HG02884 (cell line): ENCODE measurements around the gene FKBP10.
A peak's percentile ranks its signal among the peaks of the same experiment; 100 is the strongest.

Source experiments
- ATAC-seq: cut with Tn5 transposase; IDR thresholded peaks from one replicate; pipeline ENCODE4 v1.9.1; 2021; ENCODE audit warnings: mild to moderate bottlenecking, moderate library complexity; ENCODE audit not compliant: unreplicated experiment

FKBP10 gene

DNA sequence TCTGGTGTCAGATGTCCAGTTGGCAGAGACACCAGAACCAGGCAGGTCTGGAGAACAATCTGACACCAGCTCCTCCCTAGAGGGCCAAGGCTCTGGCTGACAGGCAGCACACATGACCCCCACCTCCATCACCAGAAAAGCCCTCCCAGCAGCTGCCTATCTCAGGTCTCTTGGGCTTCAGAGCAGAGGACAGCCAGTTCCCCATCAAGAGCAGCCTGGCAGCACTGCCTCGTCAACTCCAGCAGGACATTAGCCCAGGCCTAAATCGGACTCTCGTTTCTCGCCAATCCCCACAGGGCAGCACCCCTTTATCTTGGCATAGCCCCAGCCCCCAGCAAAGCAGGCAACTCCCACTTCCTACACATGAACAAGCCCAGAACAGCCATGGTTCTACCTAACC lies 30.7 kb upstream of the FKBP10 start:
- ATAC-seq: no peak

DNA sequence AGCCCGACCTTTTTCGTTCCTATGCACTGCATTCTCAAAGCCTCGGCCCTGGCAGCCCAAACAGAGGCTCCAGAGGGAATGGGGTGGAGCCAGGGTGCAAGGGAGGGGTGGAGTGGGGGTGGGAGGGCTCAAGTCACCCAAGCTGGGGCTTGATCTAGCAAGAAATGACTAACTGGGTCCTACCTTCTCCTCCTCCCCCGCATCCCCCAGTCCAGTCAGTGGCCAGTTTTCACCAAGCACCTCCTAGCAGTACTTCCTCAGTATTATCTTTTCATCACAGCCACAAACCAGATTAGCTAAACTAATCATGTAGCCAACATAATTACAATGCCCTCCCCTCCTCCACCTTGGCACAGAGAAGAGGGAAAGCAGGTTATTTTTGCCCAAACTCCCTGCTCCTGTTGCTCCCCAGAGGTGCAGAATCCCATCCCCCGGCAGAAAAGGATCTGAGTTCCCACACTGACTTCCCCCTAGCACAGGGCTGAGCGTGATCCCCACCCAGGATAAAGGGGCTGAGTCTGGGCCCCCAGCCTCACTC lies 28.5 kb upstream of the FKBP10 start:
- ATAC-seq: no peak

DNA sequence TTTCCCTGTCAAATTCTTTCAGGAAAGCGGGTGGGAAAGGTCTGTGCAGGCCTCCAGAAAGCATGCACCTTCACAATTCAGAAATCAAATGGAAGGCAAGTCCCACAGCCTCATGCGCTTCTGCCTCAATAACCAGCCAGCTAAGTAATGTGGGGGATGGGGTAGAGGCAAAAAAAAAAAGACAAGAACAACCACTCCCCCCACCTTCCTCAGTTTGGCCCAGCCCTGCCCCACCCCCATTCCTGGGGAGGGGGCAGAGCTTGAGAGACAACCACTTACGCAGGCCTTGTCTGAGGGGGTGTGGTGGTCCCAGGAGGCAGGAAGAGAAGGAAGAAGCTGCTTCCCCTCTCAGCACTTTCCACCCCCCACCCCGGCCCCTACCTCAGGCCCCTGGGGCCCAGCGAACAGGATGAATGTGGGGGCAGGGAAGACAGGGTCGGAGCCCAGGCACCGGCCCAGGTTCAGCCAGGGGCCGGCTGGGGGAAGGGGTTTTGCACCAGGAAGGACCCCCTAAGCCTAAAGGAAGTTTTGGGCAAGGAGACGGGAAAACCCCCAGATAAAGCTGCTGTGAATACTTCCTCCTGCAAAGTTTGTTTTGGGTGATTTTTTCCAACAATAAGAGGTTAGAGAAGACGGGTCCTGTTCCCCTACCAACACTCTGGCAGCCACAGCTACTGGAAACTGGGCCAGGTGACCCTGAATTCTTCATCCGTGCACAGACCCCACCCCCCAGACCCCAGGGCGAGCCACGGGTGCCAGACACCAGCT lies 27.5 kb upstream of the FKBP10 start:
- no peak for ATAC-seq

DNA sequence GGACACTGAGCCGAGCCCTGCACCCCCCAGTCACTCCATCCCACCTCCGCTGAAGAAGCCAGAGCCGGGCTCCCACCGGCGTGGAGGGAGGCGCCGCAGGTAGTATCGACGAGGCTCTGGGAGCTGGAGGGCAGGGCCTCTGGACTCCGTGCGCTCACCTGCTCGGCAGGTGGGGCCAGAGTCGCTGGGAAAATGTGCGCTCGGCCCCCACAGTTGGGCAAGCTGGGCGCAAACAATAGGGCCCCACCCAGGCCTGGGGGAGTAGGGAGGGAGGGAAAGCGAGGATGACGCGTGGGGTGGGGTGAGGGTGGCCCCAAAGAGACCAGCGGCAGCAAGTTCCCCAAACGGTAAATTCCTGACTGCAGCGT lies 27.0 kb upstream of the FKBP10 start:
- ATAC-seq: no peak

DNA sequence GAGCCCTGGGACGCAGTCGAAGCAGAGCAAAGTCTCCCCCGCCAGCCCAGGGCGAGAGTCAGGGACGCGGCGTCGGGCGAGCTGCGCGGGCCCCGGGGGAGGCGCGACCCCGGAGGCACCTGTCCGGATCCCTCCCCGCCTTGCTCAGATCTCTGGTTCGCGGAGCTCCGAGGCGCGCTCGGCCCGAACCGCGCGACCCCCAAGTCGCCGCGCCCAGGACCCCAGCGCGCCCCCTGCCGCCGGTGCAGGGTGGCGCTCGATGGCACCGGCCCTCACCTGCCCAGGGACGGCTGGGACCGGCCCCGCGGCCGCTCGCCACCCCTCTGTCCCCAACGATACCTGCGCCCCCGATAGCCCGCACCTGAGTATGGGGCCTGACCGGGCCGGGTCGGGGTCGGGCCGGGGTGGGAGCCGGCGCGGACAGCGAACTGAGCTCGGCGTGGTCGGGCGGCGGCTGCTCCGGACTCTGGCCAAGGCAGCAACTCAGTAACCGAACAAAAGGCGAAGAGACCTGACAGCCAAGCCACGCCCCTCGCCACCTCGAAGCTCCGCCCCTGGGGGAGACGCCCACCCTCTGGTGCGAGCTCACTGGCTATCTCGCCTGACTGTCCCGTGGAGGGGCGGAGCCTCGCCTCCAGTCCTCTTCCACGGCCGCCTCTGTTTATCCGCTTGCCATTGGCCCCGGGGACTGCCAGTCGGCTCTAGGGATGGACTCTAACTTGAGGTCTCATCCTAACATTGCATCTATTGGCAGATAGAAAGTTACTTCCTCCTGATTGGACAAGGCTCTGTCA lies 26.4 kb upstream of the FKBP10 start, which contains the start of gene JUP:
JUP (minus strand) TSS at position 485 of the 794 bp plus-strand sequence. CDS start 14,857 bp downstream, outside the sequence.
- peak; percentile 81 for ATAC-seq

DNA sequence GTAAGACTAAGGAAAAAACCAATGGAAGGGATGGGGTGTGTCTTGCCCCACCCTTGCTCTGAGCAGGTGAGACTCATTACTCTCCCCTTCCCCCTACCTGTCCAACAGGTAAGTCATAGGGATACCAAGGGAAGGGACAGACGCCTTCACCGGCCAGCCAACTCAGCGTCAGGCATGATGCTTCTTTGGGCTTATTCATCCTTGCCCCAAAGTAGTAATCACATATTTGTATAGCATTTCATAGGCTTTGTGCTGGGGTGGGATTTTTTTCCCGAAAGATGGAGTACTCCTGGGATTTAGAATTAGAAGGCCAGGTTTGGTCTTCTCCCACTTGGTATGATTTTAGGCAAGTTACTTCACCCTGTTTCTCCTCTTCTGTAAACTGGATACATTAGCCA lies 25.8 kb upstream of the FKBP10 start:
- ATAC-seq: no peak

DNA sequence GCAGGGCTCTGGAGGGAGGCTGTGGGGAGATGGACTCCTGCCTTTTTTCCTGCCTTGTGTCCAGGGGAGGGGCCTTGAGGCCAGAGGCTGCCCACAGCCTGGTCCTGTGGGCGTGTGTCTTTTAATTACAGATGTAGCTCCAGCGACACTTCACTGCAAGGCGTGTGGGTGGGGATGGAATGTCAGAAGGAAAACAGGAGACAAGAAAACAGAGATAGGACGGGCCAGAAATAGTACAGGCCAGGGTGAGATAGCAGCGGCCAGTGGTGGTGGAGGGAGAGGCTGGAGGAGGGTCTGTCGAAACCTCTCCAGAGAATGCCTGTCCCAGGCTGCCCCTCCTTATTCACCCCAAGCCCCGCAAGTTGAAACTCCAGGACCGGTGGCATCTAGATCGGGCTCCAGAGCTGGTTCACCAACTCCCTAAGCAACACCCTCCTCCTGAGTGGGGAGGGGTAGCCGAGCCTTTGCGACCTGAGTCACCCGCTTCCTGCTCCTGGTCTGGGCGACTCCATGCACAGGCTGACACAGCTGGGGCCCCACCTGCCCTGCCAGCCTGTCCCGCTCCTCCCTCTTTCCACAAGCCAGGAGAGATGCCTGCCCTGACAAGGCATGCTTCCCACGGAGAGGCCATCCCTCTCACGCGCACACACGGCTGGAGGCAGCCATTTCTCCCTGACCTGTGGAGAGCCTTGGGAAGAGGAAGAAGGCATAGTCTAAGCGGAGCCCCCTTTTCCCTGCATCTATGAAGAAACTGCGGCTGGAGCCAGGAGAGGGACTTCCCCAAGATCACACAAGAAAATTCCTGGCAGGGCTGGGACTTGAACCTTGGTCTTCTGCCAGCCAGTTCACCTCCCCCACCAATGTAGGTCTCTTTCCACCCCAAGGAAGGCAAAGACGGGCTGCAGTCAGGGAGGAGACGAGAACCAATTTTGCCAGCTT lies 19.7 kb upstream of the FKBP10 start:
- no peak for ATAC-seq

DNA sequence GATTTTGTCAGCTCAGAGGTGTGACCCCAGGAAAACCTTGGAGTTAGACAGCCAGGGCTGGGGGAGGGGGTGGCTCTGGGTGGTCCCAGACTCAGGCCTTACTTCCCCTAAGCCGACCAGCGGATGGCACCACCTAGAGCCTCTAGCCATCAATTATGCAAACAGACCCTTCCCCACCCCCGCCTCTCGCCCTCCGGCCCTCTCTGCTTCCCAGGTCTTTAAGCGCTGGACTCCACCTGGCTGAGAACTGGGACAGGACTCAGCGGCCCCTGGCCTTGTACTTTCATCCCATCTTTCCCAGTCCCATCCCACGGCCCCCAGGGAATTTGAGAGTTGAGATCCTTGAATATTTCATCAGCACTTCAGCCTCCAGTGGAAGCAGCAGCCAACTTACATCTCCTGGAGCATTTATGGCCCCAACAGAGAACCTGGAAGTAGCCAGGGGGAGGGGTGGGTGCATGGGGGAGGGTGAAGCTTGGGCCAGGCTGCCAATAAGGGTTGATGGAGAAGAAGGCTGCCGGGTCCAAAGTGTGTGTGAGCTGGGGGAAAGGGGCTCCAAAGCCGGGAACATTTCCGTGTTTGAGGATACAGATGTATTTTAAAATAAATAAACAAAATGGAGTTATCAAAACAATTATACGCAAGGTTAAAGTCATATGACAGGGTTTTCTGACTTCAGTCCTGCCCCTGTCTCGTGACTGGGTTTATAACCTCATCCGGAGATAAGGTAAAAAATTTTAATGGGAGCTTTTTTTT lies 18.8 kb upstream of the FKBP10 start:
- ATAC-seq: no peak

DNA sequence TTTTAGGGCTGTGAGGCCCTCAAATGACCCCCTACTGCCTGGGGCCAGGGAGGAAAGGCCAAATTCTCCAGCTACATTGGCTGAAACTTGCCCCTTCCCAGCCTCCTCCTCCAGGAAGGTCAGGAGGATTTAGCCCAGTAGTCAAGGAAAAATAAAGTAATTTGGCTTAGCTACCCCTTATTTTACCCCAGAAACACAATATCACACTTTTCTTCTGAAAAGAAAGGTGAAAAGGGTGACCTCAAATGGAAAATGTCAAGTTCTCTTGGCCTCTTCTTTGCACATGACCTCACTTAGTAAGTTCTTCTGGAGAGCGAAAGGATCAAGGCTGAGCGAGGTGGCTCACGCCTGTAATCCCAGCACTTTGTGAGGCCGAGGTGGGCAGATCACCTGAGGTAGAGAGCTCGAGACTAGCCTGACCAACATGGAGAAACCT lies 18.2 kb upstream of the FKBP10 start:
- no peak for ATAC-seq

DNA sequence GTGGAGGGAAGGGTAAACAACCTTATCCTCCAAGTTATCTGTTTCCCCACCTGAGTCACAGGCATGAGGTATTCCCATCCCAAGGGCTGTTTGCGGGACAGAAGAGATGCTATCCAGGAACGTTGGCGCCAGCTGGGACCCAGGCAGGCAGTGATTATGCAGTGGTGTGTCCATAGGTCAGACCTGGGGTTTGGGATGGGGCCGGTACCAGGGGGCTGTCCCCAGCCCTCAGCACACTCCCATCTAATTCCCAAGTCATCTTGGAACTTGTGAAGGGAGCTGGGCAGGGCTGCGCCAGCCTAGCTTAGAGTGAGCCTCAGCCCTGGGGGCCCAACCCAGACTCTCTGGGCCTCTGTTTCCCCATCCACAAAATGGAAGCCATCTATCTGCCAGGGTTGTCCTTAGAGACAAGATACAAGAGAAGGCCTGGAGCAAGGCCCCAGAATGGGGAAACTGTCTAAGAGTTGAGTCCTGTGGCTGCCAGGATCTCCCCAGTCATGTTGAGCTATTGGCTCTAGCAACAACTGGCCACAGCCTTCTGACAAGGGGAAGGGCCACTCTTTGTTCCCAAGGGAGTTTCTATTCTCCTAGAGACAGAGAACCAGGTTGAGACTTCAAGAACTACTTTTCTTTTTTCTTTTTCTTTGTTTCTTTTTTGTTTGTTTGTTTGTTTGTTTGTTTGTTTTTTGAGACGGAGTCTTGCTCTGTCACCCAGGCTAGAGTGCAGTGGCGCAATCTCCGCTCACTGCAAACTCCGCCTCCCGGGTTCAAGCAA lies 16.5 kb upstream of the FKBP10 start:
- no peak for ATAC-seq

DNA sequence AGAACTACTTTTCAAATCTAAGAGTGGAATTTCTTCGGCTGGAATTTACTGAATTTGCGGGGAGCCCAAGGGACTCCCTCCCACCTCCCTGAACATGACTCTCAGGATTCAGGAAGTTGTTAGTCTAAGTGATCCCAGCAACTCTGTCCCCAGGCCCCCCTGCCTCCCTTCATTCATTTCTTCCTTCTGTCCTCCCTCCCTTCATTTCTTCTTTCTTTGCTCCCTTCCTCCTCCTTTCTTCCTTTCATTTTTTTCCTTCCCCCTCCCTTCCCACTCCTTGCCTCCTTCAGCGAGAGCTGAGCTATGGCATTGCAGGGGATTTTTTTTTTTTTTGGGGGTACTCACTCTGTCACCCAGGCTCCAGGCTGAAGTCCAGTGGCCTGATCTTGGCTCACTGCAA lies 15.4 kb upstream of the FKBP10 start:
- no peak for ATAC-seq

DNA sequence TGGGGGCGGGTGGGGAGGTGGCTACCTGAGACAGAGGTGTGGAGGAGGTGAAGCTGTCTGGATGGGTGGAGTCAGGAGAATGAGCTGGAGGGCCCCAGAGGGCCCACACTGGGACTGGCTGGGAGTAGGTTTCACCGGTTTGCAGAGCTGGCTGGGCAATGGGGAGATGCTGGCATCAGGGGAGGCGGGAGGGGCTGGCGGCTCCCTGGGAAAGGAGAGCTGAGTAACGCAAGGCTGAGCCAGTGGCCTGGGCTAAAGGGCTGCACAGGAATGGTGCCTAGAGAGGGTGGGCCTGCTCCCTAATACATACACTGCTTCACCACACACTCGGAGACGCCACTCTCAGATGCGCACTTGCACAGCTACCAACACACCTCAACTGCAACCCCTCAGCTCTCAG lies 13.4 kb upstream of the FKBP10 start:
- ATAC-seq: no peak

DNA sequence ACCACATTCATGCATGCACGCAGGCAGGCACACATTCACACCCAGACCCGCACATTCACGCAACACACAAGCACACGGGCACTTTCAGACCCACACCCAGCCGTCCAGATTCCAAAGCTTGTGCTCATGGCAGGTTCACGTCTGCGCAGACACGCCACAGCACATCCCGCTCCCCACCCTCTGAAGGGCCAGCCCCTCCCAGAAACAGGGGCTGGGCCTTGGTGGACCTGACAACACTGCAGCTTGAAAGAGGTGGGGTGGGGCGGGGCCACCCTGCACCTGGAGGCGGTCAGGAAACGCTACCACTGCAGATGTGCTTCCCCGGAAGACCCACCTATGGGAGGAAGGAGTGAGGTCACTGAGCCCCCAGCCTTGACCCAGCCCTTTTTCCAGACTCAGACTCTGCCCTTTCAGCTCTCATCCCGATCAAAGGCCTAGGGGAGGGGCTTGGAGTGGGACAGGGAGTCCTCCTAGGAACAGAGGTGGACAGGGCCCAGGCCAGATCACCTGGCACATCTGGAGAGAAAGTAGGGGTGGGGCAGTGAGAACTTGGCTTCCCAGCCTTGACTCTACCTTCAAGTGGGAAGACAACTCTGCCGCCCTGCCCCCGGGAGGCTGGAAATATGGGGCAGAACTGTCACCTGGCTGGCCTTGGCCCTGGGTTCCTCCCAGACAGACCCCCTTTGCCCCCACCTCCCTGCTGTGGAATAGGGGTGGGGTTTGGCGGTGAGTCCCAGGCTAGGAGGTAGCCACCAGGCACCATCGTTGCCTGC lies 12.0 kb upstream of the FKBP10 start:
- ATAC-seq: no peak

DNA sequence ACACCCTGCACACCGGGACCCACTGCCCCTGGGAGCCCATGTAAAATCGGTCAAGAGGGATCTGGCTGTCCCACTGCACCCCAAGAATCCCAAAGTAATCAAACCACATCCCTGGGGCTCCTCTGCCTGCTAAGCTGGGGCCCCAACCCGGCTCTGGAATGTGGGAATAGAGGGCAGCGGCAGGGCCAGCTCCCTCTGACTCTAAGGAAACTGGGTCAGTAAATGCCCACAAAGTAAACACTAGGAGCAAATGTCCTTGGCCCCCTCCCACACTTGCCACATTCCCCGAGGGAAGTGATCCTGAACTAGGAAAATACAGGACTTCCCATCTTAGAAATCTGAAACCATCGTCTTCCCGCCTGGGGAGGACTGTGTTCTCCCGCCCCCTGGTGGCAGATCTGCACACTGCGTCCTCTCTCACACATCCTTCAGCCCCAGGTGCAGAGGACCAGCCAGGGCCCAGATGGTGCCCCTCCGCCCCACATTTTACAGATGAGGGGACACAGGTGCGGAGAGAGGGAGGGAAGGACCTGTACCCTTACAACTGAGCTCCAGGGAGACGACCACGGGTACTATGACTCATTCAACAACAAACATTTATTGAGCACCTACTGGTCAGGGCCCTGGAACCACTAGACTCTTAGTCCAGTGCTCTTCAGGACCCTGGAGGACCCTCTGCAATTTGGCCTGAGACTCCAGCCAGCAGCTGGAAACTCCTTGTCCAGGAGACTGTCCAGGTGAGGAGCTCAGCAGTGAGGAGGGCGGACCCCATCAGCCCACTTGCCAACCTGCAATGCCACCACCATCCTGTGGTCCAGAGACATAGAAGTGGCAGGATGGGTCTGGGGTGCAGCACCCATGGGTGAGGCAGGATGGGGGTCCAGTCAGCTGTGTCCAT lies 11.2 kb upstream of the FKBP10 start:
- no peak for ATAC-seq

DNA sequence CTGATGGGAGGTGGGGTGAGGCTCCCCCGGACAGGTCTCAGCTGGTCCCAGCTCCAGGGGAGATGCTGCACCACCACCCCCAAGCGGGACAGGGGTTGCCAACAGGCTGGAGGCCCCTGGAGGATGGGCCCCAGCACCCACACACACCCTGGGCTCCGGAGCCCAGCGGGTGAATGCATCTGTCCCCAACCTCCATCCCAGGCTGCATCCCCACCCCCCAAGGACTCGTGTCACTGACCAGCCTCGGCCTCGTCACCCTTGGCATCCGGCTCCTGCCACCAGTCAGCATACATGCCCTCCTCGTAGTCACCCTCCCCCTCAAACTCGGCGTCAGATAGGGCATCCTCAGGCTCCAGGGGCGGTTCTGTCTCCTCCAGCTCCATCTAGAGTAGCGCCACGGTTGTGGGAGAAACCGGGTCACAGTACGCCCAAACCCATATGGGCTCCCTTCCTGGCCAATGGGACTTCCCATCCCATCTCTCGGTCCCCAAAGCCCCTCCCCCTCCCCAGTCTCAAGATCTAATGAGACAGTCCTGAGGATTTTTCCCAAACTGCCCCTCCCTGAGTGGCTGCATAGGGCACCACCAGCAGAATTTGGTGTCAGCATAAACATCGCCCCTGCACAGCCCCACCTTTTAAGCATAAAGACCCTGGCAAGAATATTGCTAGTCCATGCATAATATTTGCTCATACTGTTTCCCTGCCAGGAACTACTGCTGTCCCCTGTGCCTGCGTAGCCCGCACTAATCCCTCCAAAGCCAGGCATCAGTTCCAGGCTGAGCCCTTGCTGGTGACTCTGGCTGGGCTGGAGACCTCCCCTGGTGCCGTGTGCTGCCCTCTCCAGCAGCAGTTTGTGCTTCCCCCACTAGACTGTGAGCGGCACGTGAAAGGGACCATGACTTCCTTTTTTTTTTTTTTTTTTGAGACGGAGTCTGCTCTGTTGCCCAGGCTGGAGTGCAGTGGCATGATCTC lies 9.5 kb upstream of the FKBP10 start:
- ATAC-seq: no peak

DNA sequence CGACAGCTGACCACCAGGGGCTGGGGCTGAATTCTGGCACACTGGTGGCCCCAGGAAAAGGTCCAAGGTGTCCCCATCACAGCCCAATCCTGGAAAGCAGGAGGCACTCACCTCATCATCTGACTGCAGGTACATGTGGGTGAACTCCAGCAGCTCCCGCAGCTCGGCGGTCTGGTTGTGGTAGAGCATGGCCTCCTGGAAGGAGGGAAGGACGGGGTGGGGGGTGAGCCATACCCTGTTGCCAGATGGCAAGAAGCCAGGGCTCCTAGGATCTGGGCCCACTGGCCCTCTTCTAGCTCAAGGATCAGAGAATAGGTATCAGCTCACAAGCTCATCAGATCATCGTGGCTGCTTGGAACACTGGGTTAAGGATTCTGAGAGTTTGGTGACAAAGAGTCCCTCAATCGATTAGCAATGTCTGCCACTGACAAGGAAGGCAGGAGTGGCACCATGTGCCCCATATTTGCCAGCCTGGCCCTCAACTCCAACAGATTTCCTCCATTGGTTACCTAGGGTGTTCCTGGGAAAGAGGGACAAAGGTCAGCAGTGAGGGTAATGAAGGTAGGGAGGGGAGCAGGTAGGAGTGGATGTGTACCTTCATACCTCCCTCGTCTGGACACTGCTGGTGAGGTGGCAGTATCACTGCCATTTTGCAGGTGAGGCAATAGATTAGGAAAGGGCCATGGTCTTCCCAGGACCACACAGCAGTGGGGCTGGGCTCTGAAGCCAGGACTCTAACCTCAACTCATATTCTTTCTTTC lies 5.9 kb upstream of the FKBP10 start:
- ATAC-seq: no peak
